Measurements from ENCODE around the gene OLFM1.

OLFM1 gene

DNA sequence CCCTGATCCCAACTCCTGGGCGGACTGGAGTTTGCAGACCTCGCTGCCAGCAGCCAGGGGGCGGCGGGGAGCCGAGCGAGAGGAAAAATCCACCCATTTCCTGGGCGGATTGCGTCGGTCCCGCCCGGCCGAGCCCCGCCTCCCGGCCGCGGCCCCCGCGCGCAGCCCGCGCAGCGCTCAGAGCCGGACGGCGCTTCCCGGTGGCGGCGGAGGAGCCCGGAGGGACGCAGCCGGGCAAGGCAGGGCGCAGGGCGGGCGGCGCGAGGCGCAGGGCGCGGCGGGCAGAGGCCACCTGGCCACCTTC, at the start of gene OLFM1:
Gene OLFM1 (plus strand): TSS at position 180 of the 304 bp plus-strand sequence. CDS start 322 bp downstream, outside the sequence.
- DNase-seq = peak; percentile 62 to 64

DNA sequence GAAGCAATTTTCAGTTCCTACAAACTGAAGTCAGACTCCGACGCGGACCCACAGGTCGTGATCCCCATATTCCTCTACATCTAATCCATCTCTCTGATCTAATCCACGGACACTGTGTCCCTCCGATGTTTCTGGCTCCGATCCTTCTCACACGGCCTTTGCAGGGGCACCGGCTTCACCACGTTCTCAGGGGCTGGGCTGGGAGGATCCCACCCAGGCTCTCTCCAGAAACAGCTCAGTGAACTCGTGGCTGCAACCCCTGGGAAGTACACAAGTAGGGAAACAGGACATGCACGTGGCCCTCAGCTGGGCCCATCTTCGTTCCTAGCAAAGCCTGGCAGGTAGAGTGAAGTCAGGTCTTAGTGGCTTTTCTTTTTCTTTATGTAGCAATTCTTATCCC, 49.1 kb upstream of the OLFM1 start:
- DNase-seq = no peak

DNA sequence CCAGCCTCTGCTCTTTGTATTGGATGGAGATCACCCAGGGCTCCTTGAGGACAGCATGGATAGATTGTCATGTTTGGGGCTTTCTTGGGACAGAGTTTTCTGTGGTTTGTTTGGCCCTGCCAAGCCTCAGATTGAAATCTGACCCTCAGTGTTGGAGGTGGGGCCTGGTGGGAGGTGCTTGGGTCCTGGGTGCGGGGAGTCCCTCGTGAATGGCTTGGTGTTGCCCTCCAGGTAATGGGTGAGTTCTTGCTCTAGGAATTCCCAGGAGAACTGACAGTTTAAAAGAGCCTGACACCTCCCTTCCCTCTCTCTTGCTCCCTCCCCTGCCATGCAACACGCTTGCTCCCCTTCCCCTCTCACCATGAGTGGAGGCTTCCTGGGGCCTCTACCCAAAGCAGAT, 48.6 kb upstream of the OLFM1 start:
- DNase-seq = no peak

DNA sequence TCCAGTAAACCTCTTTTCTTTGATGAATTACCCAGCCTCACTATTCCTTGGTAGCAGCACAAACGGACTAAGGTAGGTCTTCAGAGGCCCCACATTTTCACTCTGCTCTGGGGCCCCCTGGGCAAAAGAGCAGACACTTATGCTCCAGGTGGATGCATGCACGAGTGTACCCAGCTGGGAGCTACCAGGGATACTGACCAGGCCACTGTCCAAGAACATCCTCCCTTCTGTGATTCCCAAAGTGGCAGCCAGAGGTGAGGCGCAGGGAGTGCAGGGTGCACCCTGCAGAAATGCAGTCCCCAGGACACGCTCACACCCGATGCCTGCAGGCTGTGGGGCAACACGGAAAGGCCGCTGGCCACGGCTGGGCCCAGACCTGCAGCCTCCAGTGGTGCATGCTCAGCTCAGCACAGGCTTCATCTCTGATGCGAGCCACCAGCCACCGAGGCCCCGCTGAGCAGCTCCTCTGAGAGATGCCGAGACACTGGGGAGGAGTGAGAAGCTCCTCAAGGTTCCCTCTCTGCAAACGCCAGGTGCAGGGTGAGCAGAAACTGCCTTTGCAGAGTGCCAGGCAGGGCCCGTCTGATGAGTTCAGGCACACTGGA, 48.1 kb upstream of the OLFM1 start:
- no peak for DNase-seq

DNA sequence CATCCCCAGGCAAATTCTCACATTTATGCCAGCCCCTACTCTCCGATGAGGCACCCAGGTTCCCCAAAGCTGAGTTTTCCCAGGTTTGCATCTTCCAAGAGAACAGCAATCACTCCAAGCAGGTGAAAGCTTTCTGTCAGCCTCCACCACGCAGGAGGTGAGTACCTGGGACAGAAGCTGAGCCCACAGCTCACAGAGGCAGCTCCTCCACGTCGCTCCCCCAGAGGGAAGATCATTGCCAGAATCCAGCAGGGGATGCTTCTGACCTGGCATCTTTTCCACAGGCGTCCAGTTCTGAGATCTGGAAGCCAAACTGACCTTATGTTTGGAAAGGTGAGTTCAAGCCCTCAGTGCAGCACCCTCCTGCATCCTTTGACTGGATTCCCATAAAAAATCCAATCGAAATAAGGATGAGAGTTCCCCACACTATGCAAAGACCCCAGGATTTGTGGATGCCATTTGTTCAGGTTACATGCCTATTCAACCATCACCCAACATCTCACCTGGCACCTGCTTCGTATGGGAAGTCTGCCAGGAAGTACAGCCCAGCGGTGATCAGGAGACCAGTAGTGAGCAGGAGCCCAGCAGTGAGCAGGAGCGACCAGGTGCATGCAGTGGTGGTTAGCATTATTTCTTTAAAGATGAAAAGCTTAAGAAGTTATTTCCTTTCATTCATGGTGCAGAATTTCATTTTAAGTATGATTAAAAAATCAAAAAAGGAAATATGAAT, 47.4 kb upstream of the OLFM1 start:
- no peak for DNase-seq

DNA sequence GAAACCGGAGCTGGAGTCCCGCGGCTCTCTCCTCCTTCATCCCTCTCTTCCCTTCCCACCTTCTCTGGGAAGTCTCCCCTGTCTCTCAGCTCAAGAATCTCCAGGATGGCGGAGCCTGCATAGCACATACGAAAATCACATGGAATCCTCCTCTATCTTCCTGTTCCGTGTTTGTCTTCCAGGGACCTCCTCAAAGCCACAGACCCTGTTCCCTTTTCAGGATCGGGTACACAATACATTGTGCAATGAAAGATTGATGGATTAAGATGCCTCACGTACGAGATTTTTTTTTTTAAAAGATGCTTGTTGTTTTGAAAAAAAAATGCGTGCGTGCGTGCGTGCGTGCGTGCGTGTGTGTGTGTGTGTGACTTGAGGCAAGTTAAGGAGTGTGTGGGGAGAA, 46.6 kb upstream of the OLFM1 start:
- no peak for DNase-seq

DNA sequence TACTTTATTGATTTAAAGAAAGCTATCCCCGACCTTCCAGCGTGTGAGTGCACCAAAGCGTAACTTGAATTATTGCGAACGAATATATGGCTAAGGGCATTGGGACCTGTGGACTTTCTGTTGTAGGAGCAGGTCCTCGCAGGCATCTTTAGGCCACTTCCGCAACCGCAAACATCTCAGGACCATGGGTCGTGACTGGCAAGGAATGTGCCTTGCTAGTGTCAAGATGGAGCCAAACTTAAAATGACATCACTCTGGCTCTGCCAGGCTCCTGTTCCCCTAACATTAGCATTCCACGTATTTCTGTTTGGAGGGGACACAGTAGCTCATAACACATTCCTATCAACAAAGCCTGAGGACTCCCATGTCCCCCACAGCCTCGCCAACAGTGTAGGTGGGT, 44.1 kb upstream of the OLFM1 start:
- no peak for DNase-seq

DNA sequence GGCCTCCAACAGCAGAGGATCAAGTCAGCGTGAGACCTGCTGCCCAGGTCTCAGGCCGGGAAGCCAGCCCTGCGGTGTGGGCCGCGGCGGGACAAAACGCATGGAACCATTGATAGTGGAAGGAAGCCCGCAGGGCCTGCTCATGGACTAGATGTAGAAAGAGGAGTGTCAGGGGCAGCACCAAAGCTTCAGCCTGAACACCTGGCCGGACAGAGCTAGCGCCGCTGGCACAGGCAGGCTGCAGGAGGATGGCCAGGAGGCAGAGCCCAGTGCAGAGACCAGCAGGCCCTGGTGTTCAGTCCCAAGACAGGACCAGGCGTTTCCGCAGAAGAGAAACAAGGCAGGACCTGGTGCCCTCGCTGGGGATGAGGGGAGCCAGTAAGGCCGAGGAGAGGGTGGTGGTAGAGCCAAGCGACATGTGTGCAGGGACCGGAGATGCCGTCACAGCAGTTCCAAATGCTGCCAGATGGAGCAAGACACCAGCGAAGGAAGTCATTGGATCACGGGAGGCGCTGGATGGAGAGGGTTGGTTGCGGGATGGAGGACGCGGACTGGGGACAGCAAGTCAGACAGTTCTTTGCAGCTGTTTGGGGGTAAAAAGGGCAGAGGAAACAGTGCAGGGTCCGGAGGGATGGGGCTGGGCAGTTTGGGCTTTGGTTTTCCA, 42.1 kb upstream of the OLFM1 start:
- no peak for DNase-seq

DNA sequence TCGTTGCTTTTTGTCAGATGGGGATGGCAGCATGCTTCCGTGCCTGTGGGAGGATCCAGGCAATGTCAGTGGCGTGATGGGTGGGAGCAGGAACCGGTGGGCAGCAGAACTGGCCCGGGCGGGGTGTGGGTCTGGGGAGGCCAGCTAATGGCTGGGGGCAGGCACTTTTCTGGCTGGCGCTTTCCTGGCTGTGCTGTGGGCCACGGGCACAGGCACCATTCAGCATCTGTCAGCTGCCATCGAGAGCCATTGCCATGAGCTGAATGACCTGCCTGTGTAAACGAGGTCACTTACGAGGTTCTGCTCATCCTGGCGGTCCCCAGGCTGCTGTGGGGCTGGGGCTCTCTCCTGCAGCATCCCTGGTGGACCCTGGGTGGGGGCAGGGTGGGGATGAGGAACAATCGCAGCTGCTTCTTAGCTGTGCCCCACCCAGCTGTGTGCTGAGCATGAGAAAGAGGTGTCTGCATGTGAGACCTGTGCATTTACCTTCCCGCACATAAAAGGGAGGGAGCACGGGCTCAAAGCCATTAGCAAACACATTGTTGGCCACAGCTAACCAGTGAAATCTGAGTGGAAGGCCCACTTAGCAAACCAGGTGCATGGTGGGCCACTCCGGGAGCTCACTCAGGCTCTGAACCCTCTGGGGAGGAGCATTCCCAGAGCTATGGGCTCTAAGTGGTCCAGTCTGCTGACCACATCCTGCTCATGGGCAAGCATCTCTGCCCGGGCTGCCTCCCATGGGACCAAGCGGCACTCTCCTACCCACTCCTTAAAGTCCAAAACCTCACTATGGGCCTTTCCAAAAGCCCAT, 41.3 kb upstream of the OLFM1 start:
- no peak for DNase-seq

DNA sequence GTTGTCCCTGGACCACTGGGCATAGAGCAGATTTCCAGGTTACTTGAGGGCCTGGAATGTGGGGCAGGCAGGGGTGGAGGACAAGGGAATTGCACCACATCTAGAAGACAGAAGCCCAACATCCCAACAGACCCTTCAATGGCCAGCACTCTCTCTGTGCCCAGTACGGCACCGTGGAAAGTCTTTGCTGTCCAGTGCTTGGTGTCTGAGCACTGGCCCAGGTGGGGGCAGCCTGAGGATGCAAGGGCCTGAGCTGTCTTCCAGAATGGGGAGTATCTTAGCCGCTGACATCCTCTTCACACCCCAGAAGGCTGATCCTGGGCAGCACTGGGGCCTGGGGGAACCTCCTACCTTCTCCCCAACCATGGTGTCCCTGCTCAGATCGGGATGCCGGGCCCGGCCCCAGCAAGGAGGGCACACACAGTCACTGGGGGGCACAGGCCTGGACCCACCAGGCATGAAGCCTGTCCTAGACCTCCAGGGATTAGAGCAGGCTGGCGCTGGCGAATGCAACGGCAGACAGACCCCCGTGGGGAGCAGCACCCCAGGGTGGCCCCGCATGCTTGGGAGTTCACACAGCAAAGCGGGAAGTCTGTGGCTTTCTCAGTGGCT, 40.6 kb upstream of the OLFM1 start:
- DNase-seq = no peak

DNA sequence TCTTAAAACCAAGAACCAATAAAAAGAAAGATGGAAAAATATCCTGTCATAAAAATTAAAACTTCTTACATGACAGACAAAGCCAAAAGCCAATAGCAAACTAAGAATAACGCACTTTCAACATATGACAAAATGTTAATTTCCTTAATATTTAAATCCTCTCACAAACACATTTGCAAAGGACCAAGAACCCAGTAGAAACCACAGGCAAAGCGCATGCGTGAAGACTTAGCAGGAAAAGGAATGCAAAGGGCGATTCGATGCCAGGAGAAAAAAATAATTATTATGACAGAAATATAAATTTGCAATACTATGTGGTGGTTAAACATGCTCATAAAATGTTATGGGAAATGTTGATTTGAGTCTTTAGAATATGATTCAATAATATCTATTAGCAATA, 39.9 kb upstream of the OLFM1 start:
- DNase-seq = no peak

DNA sequence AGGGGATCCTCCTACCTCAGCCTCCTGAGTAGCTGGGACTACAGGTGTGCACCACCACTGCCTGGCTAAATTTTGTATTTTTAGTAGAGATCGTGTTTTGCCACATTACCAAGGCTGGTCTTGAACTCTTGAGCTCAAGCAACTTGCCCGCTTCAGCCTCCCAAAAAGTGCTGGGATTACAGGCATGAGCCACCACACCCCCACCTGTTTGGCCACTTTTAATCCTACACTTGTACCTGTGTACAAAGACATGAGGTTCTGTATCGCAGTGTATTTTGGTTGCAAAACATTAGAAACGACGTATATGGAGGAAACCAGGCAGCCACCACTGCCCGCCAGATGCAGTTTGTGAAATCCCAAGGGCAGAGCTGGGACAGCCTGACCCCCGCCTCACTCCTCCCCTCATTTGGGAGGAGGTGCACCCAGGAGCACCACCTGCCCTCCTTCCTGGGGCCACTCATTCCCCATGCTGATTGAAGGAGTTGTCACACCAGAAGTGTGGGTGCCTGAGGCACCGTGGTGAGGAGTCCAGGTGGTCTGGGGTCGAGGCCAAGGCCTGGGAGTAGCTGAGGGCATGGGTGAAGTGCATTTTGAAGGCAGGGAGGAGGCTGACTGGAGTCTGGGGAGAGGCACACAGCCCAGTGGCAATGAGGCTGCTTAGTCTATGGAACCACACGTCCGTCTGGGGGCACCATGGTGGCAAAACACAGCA, 39.3 kb upstream of the OLFM1 start:
- DNase-seq = no peak

DNA sequence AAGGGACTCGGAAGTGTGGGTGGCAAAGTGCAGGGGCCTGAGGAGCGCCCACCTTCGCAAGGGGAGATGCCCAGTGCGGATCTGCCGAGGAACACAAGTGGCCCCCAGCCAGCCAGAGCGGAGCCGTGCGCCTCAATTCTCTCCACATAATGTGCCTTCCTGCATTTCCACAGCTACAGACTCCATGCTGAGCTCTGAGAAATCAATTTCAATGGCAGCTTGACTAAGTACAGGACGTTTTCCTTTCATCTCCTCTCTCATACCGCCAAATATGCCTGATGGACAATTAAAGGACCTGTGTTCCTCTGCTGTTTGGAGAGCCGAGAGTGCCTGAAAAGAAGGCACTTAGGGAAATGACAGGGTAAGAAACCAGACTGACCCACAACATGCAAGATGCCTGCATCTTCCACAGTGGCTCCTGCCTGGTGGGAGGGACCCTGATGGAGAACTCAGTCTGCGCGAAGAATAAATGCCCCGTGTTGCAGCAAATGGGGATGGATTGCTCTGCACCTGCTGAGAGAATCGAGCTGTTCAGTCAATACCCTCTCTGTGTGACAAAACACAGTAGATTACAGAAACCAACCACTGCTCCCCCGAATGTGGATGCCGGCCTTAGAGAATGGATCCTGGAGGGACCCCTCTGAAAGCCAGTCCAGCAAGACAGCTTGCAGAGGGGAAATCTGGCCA, 38.6 kb upstream of the OLFM1 start:
- DNase-seq = no peak

DNA sequence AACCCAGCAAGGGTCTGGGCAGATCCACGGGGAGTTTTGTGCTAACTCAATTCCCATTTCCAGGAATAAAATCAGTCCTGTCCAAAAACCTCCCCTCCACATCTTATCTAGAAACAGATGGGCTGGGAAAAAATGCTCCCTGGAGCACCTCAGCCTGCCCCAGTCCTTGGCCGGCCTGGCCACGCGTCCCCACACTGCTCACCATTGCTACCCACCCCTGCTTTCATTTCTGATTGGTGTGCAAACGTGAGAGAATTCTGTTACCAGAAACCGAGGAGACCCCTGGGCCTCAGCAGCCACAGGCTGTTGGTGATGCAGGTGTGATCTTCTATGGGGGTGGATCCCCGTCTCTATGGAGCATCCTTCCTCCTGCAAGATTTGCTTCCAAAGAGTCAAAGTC, 38.0 kb upstream of the OLFM1 start:
- DNase-seq = no peak

DNA sequence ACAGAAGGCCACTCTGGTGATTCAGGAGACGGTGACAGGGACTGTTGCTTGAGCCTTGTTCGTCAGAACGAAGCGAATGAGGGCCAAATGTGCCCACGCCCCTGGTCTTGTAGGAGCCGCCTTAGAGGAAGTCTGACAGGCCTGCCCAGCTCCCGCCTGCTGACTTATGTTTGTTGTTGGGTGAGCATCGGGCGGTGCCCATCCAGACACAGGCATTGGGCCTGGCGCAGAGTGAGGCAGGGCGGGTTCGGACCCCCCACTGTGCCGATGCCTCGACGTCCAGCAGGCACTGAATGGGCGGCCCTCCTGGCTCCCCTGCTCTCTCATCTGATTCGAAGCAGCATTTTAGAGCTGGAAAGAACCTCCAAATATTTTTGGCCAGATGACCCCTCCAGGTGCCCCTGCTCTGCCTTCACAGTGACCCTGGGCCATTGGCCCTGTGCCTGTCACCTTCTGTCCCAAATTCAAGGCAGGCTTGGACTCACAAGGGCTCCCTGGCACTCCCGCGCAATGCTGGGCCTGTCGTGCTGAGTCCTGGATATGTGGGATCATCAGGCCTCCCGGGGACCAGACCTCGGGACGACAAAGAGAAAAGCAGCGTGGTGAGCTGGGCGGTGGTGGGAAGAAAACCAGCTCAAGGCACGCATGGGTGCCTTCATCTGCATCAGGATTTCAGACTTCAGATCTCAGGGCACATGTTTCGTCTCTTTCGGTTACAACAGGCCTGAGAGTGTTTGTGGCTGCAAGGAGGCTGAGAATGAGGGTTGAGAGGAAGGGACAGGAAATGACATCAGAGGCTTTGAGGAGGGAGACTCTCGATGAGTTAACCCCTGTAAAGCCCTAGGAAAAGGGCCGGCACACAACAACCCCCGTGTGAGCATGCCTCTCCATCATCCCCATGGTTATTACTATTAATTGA, 37.1 kb upstream of the OLFM1 start:
- DNase-seq = no peak

DNA sequence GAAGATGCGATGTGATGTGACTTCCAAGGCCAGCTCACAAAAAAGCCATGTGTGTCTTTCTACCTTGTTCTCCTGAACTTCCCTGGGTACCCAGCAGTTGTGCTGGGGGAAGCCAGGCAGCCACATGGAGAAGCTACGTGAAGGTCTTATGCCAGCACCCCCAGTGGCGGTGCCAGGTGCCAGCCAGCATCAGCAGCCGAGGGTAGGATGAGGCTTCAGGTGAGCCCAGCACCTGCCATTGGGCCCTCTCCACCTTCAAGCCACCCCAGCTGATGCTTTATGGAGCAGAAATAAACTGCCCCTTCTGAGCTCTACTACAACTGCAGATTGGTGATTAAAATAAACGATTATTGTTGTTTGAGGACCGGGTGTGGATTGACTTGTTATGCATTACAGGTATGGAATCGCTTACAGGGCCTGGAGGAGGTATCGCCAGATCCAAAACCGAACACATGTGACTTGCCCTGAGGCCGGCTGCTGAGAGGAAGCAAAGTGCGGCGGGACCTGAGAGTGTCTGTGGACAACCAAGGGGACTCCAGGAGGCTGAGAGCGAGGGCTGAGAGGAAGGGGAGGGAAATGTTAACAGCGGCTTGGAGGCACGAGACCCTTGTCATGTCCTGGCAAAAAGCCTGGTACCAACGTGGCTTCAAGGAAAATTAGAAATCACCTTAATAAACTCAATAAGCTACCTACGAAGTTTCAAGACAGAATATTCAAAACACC, 36.0 kb upstream of the OLFM1 start:
- DNase-seq = no peak

DNA sequence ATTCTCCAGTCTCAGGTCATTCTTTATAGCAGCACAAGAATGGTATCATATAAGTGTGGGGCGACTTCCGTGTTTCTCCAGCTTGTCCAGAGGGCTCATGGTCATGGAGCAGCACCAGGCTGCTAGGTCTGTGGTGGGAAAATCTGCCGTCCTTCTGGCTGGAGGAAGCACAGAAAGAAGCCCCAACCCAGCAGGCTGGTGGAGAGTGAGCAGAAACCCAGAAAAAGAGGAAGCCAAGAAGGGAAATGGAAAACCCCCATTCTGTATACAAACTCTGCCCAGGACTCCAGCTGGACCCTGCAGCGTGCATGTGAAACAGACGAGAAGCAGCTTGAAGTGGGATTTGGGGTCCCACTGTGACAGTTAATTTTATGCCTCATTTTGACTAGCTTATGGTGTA, 34.3 kb upstream of the OLFM1 start:
- no peak for DNase-seq

DNA sequence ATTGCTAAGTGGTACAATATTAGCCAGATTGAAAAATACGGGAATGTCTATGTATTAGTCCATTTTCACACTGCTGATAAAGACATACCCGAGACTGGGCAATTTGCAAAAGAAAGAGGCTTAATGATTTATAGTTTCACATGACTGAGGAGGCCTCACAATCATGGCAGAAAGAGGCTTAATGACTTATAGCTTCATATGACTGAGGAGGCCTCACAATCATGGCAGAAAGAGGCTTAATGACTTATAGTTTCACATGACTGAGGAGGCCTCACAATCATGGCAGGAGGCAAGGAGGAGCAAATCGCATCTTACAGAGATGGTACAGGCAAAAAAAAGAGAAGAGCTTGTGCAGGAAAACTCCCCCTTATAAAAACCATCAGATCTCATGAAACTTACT, 32.3 kb upstream of the OLFM1 start:
- DNase-seq = no peak

DNA sequence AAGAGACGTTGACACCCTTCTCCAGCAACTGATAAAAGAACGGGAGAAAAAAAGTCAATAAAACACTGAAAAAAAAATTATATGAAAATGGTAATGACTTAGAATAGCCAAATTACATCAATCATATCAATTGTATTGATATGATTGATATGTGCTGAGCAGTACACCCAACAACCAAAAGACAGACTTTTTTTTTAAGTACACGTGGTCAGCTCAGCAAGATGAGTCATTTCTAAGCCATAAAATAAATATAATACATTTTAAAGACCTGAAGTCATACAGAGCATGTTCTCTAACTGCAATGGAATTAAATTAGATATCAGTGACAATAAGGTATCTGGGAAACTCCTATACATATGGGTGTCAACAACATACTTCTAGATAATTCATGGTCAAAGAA, 30.9 kb upstream of the OLFM1 start:
- DNase-seq = no peak

DNA sequence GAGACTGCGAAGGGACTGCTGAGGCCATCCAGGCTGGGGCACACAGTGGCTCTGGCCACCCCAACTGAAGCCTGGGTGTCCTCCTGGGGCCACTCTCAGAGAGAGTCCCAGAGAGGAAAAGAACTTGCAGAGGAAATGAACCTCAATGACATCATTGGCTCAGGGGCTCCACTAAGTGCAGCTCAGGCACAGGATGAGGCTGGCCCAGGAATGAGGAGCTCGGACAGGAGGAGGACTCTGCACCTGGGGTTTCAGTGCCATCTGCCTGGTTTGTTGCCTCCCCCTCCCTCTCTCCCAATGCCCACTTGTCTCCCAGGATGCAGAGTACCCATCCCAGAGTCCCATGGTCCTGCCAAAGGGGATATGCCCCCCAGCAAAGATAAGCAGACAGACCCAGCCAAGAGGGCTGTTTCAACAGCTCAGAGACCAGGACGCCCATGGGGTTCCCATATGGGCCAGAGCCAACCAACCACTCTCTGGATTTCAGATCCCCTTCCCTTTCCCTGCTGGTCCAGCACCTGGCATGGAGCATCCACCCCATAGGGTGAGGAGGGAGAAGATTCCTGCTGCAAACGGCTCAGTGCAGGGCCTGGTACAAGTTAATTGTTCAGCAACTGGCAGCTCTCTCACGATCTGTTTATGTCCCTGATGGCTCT, 26.9 kb upstream of the OLFM1 start:
- DNase-seq = no peak
